Stimulated activated naive CD8-positive, alpha-beta T cell treated with anti-CD3 and anti-CD28 coated beads, Interleukin-15, Interleukin-2, amounts not matched to agents 100 U/mL and 50 U/mL, for 24 hours (primary cell): ENCODE results near the gene BCAS3.

ENCODE experiments used
- ATAC-seq: fragments of 150-1000 bp; cut with Tn5 transposase; one replicate; pipeline ENCODE4 v1.10.0; 2021
- DNase-seq: peaks from one replicate; pipeline ENCODE4 v3.0.0; 2021

Gene BCAS3

DNA sequence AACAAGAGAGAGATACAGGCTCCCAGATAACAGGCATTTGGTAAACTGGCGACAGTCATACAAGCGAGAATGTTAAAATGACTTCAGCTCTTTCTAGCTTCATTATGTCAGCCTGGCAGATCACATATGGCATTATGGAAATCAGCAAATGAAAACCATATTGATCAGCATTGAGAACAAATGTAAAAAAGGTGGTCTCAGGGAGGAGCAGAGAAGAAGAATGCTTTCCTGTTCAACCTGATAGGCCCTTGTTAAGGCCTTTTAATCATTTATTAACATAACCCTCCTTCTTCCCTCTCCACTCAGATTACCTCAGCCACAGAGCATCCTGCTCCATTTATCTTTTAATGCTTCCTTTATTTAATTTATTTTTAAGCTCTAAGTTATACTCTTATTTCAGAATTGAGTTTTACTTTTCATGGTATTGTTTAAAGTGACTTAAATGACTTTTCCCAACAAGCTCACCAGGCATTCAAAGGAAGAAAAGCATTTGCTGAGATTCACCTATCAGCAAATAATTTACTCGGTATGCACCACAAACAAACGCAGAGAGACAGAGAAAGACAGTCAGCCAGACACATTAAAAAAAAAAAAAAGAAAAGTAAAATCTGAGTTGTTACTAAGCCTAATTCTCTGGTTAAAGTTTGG, 478.1 kb downstream of the BCAS3 start:
- no peak for ATAC-seq
- DNase-seq: no peak

DNA sequence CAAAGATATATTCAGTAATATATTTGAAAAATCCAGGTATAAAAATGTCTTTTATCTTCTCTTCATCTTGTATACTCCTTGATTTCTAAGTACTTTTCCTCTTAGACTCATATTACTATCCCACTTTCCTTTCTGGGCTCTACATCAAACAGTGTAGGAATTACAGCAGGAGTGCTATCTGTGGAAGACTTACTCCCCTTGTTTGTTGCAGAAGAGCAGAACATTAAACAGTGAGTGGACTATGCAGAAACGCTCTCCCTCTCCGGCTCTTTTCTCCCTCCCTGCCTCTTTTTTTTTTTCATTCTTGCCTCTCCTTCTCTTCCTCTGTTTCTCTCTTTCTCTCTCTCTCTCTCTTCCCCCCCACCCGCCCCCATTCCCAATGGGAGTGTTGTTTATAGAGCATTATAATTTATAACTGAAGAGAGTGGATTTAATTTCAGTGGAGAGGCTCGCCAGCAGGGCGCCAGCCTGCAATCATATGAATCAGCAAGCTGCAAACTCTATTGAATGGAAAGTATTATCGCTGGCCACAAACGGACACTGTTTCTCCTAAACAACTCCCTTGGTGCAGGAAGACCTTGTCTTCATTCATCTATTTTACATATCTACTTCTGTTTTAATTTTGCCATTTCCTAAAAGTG, 479.7 kb downstream of the BCAS3 start:
- DNase-seq (no peak), ATAC-seq (no peak)

DNA sequence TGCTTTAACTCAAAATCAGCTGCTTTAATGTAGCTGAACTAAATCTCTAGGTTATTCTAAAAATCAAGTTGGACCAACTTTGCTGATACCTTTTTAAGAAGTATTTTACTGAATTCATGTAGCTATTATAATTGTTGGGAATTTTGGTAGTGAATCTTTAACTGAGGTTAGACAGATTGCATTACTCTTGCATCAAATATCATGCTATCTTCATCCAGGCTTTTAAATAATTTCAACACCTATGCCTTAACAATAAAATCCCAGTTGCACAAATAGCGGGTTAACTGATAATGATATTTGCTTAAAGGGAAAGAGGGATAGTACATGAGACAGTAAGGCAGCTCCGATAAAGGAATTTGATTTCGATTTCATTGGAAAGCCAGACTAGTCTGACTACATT, 480.7 kb downstream of the BCAS3 start:
- DNase-seq (no peak), ATAC-seq (no peak)

DNA sequence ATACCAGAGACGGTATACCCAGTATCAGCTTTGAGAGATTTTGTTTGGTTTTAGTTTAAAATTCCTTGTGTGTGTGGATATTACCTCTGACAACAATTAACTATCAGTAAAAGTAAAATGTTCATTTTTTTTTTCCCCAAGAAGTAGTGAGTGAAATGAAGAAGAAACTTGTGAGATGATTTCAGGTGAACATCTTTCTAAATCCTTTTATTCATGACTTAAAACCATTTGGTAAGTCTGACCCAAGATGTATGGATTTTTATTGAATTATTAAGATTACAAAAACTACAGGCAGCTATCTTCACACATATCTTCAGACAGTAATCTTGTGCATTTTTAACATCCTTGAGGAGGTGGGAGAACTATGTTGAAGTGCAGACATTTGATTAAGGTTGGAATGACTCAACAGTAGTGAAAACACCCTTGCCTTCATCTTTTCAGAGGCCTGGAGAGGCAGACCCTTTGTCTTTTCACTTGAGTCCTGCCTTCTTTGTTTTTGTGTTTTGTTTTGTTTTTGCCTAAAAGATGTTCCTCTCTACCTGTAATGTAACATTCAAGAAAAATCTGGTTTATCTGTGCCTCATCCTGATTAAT, 481.7 kb downstream of the BCAS3 start:
- no peak for ATAC-seq
- DNase-seq: no peak

DNA sequence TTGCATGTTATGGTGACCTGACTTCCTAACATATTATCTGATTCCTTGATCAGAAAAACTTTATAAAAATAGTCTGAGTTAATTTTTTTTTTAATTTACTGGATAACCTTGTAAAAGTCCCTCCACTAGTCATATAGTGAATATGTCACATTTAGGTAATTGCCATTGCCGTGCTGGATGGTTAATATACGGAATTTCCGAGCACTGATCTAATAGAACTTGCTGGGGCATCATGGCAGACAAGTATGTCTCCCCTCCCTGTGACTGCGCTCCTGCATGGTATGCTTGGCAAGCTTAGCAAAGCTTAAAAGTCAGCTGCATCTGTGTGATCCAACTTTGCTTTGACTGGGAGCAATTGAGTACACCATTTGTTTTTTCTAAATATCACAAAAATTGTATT, 482.6 kb downstream of the BCAS3 start:
- ATAC-seq: no peak

GRCh38 chr17:61160789-61161445, 483.3 kb downstream of the BCAS3 start:
- DNase-seq (no peak), ATAC-seq (no peak)

More for the DNA sequence above, 482.6 kb downstream of the BCAS3 start:
- no peak for DNase-seq

GRCh38 chr17:61161615-61162134, 484.0 kb downstream of the BCAS3 start:
- DNase-seq (no peak), ATAC-seq (no peak)

DNA sequence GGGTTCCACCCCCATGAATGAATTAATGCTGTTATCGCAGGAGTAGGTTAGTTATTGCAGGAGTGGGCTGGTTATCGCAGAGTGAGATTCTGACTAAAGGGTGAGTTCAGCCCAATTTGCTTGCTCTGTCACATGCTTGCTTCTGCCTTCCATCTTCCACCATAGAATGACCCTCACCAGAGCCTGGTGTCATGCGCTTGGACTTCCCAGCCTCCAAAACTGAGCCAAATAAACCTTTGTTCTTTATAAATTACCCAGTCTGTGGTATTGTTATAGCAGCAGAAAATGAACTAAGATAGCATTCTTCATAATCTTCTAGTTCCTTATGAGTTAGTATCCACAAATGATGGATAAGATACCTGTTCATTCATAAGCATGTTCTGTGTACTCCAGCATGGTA, 486.9 kb downstream of the BCAS3 start:
- ATAC-seq (no peak), DNase-seq (no peak)

DNA sequence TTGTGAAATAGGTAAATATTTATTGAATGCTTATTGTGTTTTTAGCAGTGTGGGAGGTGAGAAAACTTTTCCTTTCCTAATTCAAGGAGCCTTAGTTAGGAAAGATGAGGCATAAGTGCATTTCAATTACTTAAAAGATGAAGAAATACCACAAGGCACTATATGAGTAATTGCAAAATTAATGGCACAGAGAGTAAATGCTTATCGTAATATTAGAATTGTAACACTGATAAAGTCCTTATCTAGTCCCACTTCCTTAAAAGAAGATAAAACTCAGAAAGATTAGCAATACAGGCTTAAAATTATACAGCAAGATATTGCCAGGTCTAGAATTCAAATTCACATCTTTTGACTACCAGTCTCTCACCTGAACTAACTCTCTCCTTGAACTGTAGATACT, 489.4 kb downstream of the BCAS3 start:
- DNase-seq: no peak
- no peak for ATAC-seq

GRCh38 chr17:61168506-61168905, 490.9 kb downstream of the BCAS3 start:
- ATAC-seq: no peak
- no peak for DNase-seq

- DNase-seq (no peak), ATAC-seq (no peak)
Observed at GRCh38 chr17:61174310-61174709, 496.7 kb downstream of the BCAS3 start.

DNA sequence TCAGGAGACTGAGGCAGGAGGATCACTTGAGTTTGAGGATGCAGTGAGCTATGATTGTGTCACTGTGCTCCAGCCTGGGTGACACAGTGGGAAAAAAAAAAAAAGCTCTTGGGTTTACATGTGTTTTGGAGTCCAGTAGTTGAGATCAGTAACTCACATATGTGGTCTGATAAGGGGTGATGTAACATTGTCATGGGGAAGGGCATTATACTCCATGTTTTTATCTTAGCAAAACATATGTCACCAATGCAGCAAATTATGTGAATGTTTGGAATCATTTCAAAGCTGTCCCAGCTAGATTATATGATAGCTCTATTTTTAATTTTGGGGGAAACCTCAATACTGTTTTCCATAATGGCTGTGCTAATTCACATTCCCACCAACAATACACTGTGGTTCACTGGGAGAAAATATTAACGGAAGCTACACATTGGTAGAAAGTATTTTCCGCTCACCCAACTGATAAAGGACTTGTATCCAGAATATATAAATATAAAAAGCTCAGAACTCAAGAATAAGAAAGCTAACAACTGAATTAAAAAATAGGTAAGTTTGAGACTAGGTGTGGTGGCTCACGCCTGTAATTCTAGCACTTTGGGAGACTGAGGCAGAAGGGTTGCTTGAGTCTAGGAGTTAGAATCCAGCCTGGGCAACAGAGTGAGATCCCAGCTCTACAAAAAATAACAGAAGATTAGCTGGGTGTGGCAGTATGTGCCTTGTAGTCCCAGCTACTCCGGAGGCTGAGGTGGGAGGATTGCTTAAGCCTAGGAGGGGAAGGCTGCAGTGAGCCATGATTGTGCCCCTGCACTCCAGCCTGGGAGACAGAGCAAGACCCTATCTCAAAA, 497.9 kb downstream of the BCAS3 start:
- ATAC-seq: no peak
- DNase-seq: no peak

DNA sequence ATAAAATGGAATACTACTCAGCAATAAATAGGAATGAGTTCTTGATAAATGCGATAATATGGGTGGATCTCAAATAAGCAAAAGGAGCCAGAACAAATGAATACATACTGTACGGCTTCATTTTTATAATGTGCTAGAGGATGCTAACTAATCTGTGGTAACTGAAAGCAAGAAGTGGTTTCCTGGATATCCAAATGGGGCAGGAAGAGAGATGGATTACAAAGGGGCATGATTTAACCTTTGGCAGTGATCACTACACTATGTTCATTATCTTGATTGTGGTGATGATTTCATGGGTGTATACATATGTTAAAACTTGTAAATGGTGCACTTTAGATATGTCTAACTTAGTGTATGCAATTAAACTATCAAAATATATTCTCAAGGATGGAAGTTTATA, 499.7 kb downstream of the BCAS3 start:
- ATAC-seq (no peak), DNase-seq (no peak)

DNA sequence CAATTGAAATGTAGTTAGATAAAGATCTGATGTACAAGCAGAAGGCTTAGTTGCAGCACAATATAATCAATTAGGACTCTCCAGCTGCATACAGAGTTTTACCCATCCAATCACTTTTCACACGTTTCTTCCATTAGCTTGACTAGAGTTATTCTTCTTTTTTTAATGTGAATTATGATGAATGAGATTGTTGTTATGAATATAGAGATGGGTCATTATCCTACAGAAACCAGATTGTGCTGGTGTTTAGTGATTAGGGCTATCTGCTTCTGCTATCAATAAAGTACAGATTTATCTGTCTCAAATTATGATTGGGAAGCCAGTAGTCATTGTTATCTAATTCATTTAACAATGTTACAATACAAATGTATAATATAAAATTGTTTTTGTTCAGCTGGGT, 500.6 kb downstream of the BCAS3 start:
- ATAC-seq: no peak
- no peak for DNase-seq

- DNase-seq: no peak
- ATAC-seq: no peak
Observed at GRCh38 chr17:61179380-61179806, 501.7 kb downstream of the BCAS3 start.

DNA sequence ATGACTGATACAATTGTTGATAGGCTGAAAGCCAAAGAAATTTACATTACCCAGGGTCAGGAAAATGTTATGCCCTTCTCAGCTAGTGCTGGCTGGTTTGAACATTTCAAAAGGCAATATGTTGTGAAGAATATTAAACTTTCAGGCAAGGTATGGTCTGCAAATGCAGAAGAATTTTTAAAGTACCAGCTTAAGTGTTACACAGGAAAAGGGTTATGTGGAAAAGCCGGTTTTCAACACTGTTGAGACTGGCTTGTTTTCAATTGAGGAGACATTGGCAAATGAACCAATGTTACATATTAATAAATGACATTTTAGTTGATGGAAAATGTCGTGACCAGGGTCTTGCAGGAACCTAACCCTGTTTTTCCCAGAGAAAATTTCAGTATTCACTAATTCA, 506.1 kb downstream of the BCAS3 start:
- no peak for ATAC-seq
- DNase-seq: no peak

DNA sequence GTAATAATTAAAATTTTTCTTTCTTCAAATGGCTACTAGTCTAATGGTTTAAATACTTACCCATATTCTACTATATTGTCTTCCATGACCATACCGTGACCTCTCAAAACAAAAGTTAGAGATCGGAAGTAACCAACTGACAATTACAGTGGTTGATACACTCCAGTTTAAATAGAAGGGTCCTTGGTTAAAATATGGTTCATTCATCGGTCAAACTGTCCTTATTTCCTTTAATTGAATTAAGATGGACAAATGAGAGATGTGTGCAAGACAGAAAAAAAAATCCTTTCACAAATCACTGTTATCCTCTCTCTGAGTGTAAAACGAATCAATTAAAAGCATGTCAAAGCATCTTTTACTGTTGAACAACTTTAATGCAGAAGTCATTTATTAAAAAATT, 507.7 kb downstream of the BCAS3 start:
- ATAC-seq (no peak), DNase-seq (no peak)

DNA sequence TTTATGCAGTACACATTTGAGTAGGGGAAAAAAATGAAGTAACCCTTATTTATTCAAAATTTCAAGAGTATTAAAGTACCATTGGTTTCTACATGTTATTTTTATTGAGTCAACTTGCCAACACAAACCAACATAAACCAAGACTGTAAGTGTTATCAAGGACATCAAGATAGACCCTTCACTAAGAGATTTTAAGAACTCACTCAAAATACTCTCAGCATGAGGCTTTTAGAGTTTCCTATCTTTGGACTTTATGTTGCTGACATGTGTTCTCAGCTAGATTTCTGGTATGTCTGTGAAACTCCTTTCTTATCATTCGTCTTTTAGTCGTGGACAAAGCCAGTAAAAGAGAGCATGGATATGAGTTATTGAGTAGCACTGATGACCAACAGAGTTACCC, 509.4 kb downstream of the BCAS3 start:
- ATAC-seq (no peak), DNase-seq (no peak)

DNA sequence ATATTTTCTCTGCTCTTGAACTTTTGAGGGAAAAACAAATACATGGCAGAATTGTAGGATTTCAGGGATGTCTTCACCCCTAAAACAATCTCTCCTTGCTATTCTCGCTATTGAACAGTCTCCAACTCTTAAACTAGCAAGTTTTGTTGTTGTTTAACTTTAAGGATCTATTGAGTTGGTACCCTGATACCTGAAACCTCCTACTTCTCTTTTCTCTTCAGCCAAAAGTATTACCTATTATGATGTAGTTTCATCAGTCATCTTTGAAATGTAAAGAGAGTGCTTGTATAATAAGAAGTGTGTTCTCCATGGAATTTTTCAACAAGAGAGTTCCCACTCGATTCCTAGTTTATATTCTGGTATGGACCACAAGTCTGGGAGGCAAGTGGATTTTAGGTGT, 510.4 kb downstream of the BCAS3 start:
- DNase-seq: no peak

GRCh38 chr17:61189968-61190367, 512.3 kb downstream of the BCAS3 start:
- ATAC-seq (no peak), DNase-seq (no peak)

More for the DNA sequence above, 510.4 kb downstream of the BCAS3 start:
- no peak for ATAC-seq

DNA sequence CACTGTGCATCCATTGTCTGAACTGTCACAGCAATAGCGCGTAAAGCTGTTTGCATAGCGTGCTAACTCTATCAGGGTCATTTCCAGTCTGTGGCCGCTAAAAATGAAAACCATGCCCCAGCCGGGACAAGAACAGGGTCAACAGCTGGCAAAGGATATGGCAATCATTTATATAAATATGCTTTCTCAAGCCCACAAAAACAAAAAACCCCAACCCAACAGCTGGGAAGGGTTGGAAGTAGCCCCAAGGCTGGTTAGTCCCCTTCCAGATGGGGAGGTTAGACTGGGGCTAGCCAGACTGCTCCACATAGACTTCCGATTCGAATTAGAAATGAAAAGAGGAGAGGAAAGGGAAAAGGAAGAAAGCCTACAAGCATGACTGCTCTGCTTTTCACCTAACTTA, 518.7 kb downstream of the BCAS3 start:
- ATAC-seq (no peak), DNase-seq (no peak)

- ATAC-seq (no peak), DNase-seq (no peak)
Observed at GRCh38 chr17:61196799-61197198, 519.1 kb downstream of the BCAS3 start.
